Measurements from ENCODE around the gene MAD1L1. TPM values are rescaled to one million over a fixed set of nuclear protein-coding genes. Genes with fewer than 3 reads are reported as not detected.

MAD1L1 gene
- total and polyA plus RNA-seq, 10 donors: 47.3 to 118 (median 68.2) TPM

- Histone ChIP-seq H3K4me1 (peaks cover 0 to 8% (median 0%) of the 10 kb centered on the region in 6 donors), H3K36me3 (peaks cover 0 to 11% (median 6%) of the 10 kb centered on the region in 6 donors), H3K9me3 (no peaks in the 10 kb centered on the region), H3K27ac (no peak overlapping the region), H3K4me3 (no peak overlapping the region), H3K27me3 (replicated peaks in 1 of 7) (no peaks in the 10 kb centered on the region)
- peak; percentile 67 for DNase-seq
- intact Hi-C loops (cut with DNase I; ENCODE audit: low total_unique reads): no loop called here
- no peak for TF ChIP-seq POLR2AphosphoS5 (IDR thresholded peaks at IDR 0.05)
- no peak for TF ChIP-seq POLR2A (IDR thresholded peaks at IDR 0.05)
- no peak for TF ChIP-seq CTCF (IDR thresholded peaks at IDR 0.05 in 8 of 11, conservative IDR thresholded peaks at IDR 0.05 in 3 of 11)
- 84 to 95% (median 91%) methylated on average over 20 to 29 of the region's 29 CpGs for WGBS, 5 donors
These were observed 423.0 kb downstream of the MAD1L1 start for GRCh38 chr7:1809601-1810258.

- peaks cover 0 to 8% (median 0%) of the 10 kb centered on the region in 6 donors for H3K4me1 ChIP-seq
- no peak overlapping the region for H3K4me3 ChIP-seq
- H3K9me3 ChIP-seq: no peaks in the 10 kb centered on the region
- H3K36me3 ChIP-seq: peaks cover 0 to 6% (median 2%) of the 10 kb centered on the region in 6 donors
- no peak overlapping the region for H3K27ac ChIP-seq
- intact Hi-C loops (cut with DNase I; ENCODE audit: low total_unique reads): no loop called here
- H3K27me3 ChIP-seq (replicated peaks in 1 of 7): no peaks in the 10 kb centered on the region
- no peak for TF ChIP-seq POLR2AphosphoS5 (IDR thresholded peaks at IDR 0.05)
- no peak for TF ChIP-seq CTCF (IDR thresholded peaks at IDR 0.05 in 8 of 11, conservative IDR thresholded peaks at IDR 0.05 in 3 of 11)
- TF ChIP-seq POLR2A (IDR thresholded peaks at IDR 0.05): no peak
- 83 to 91% (median 89%) methylated on average over 7 of the region's 7 CpGs for WGBS, 5 donors
- peak; percentile 53 for DNase-seq
These were observed 423.7 kb downstream of the MAD1L1 start for GRCh38 chr7:1809070-1809469.

GRCh38 chr7:1807821-1808600, 424.7 kb downstream of the MAD1L1 start:
- Histone ChIP-seq H3K9me3 (peaks cover 0 to 4% (median 0%) of the 10 kb centered on the region in 8 donors), H3K4me1 (peaks cover 0 to 8% (median 0%) of the 10 kb centered on the region in 6 donors), H3K4me3 (no peak overlapping the region), H3K36me3 (no peaks in the 10 kb centered on the region), H3K27me3 (replicated peaks in 1 of 7) (no peaks in the 10 kb centered on the region), H3K27ac (no peak overlapping the region)
- 91 to 95% (median 94%) methylated on average over 26 of the region's 26 CpGs for WGBS, 5 donors
- TF ChIP-seq CTCF (IDR thresholded peaks at IDR 0.05 in 8 of 11, conservative IDR thresholded peaks at IDR 0.05 in 3 of 11) (no peak), POLR2A (IDR thresholded peaks at IDR 0.05) (no peak), POLR2AphosphoS5 (IDR thresholded peaks at IDR 0.05) (no peak)
- intact Hi-C loops (cut with DNase I; ENCODE audit: low total_unique reads): no loop called here
- DNase-seq: peak; percentile 49

GRCh38 chr7:1806354-1806753, 426.4 kb downstream of the MAD1L1 start:
- 83 to 86% (median 85%) methylated on average over 14 of the region's 14 CpGs for WGBS, 5 donors
- intact Hi-C loops (cut with DNase I; ENCODE audit: low total_unique reads): no loop called here
- TF ChIP-seq CTCF (IDR thresholded peaks at IDR 0.05 in 8 of 11, conservative IDR thresholded peaks at IDR 0.05 in 3 of 11) (no peak), POLR2A (IDR thresholded peaks at IDR 0.05) (no peak)
- Histone ChIP-seq H3K27me3 (replicated peaks in 1 of 7) (no peaks in the 10 kb centered on the region), H3K36me3 (no peaks in the 10 kb centered on the region), H3K4me1 (peaks cover 0 to 5% (median 0%) of the 10 kb centered on the region in 6 donors), H3K4me3 (no peak overlapping the region), H3K9me3 (peaks cover 0 to 9% (median 0%) of the 10 kb centered on the region in 8 donors), H3K27ac (no peak overlapping the region)
- DNase-seq: peak; percentile 30
